Measurements from ENCODE around the gene SHISA5. TPM values are rescaled to one million over a fixed set of nuclear protein-coding genes. Genes with fewer than 3 reads are reported as not detected.

The SHISA5 gene
- total RNA-seq, 1 experiment from 2014 or later: 104 TPM

DNA sequence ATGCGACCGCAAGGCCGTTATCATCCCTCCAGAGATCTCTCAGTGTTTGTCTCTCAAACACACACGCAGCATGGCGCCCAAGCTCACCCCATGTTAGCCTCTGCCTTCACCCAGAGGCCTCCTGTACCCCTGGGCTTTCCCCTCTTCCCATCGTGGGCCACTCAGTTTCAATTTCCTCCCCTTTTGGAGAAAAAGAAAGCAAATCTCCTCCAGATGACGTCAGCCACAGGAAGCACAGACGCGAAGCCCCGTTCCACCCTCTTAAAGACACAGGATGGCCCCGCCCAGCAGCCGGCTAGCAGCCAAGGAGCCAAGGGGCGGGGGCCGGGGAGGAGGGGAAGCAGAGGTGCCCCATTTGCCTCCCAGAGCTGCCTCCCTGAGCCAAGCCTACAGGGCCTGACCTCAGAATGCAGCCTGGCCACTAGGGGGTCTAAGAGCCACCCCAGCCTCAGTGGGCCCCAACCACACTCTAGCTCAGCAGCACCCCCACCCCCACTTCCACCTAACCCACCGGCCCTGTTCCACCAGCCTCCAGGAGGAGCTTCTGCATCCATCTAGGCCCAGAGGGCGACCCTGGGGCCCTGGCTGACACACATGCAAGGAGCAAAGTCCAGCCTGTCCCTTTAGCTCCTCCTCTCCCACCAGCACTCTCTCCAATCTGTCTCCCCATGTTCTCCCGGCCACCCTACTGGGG lies 30.9 kb downstream of the SHISA5 start:
- DNase-seq (ENCODE audit: low read depth, low spot score): peak; percentile 77
- H3K4me1 ChIP-seq (ENCODE audit: control insufficient read depth in 1 of 2, insufficient read depth in 2 of 2, low read length in 2 of 2): peaks cover 20 to 32% of the 10 kb centered on the region in 2 experiments; a peak in 3 of 4 replicates
- H2AFZ ChIP-seq (ENCODE audit: low read depth, low read length, poor library complexity, severe bottlenecking): peak overlapping the region; percentile 19
- POLR2A ChIA-PET: interaction anchor here (0.9 to 1.8 kb wide), 5 partner anchors 15 to 88 kb away, joined by 3 to 10 read pairs (median 4); partner anchors contain the start of genes ATRIP and PFKFB4
- H3K9me3 ChIP-seq (ENCODE audit: control insufficient read depth in 1 of 2, insufficient read depth in 1 of 2, low read depth in 1 of 2, low read length in 2 of 2): no peaks in the 10 kb centered on the region
- H3K36me3 ChIP-seq (ENCODE audit: control insufficient read depth in 1 of 2, insufficient read depth in 2 of 2, low read length in 2 of 2): no peaks in the 10 kb centered on the region
- peak overlapping the region; percentile 75 for H3K9ac ChIP-seq (ENCODE audit: low read length)
- H3K4me3 ChIP-seq (replicated peaks in 1 of 2; ENCODE audit: low read depth in 1 of 2, low read length in 2 of 2): peak overlapping the region; percentile 65 to 91
- intact Hi-C loops (cut with micrococcal nuclease): loop anchor here (2.0 kb wide), 2 partner anchors 34 to 76 kb away; no protein-coding TSS in a partner anchor
- RAD21 ChIA-PET (ENCODE audit: low non-redundant PET in 1 of 2, low total read pairs in 2 of 2, uncharacterized antibody in 2 of 2, unreplicated experiment in 2 of 2): interaction anchor here in 1 of 2 experiments (1.0 to 1.1 kb wide), 2 partner anchors 32 to 84 kb away, joined by 3 read pairs; partner anchors contain the start of gene PFKFB4
- H3K4me2 ChIP-seq (ENCODE audit: low read length): peak overlapping the region; percentile 79
- H3K27ac ChIP-seq (ENCODE audit: low read depth, low read length): peak overlapping the region; percentile 73
- ATAC-seq: peak; percentile 89
- no TSS peak for BruUV-seq (replicated peaks)
- TF ChIP-seq FOSL1 (IDR thresholded peaks at IDR 0.05; ENCODE audit: low read depth): no peak
- TF ChIP-seq EZH2phosphoT487 (IDR thresholded peaks at IDR 0.05; ENCODE audit: borderline replicate concordance): no peak
- TF ChIP-seq, protein P1, sequence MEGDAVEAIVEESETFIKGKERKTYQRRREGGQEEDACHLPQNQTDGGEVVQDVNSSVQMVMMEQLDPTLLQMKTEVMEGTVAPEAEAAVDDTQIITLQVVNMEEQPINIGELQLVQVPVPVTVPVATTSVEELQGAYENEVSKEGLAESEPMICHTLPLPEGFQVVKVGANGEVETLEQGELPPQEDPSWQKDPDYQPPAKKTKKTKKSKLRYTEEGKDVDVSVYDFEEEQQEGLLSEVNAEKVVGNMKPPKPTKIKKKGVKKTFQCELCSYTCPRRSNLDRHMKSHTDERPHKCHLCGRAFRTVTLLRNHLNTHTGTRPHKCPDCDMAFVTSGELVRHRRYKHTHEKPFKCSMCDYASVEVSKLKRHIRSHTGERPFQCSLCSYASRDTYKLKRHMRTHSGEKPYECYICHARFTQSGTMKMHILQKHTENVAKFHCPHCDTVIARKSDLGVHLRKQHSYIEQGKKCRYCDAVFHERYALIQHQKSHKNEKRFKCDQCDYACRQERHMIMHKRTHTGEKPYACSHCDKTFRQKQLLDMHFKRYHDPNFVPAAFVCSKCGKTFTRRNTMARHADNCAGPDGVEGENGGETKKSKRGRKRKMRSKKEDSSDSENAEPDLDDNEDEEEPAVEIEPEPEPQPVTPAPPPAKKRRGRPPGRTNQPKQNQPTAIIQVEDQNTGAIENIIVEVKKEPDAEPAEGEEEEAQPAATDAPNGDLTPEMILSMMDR (IDR thresholded peaks at IDR 0.05 in 2 of 3, conservative IDR thresholded peaks at IDR 0.05 in 1 of 3; ENCODE audit: borderline replicate concordance in 1 of 3, insufficient read depth in 1 of 3, low read depth in 2 of 3, low read length in 2 of 3): peak in 2 of 3 experiments; percentile 32 to 54; a peak in 2 of 6 replicates
- no peak for TF ChIP-seq ZNF274 (IDR thresholded peaks at IDR 0.05; ENCODE audit: low read depth, low read length)
- peak; percentile 71 for TF ChIP-seq POLR2A (IDR thresholded peaks at IDR 0.05; ENCODE audit: borderline replicate concordance, extremely low read depth, insufficient read depth, insufficient read length)
- TF ChIP-seq YY1 (IDR thresholded peaks at IDR 0.05; ENCODE audit: extremely low read depth, insufficient replicate concordance, low read depth, low read length): peak; percentile 43
- TF ChIP-seq, protein P2, sequence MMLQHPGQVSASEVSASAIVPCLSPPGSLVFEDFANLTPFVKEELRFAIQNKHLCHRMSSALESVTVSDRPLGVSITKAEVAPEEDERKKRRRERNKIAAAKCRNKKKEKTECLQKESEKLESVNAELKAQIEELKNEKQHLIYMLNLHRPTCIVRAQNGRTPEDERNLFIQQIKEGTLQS (IDR thresholded peaks at IDR 0.05): no peak
- TF ChIP-seq ZFX (IDR thresholded peaks at IDR 0.05): peak; percentile 32; the same call in 1 of the 2 replicates
- TF ChIP-seq POLR2AphosphoS5 (IDR thresholded peaks at IDR 0.05; ENCODE audit: low read depth, low read length): peak; percentile 71
- peaks cover 39% of the 10 kb centered on the region for H3K79me2 ChIP-seq (ENCODE audit: insufficient read depth, low read length)
- H3K9me2 ChIP-seq (ENCODE audit: insufficient read depth): no peaks in the 10 kb centered on the region
- H3K27me3 ChIP-seq (ENCODE audit: insufficient read depth, low read length): no peaks in the 10 kb centered on the region
- CTCF ChIA-PET: interaction anchor here (0.6 to 2.2 kb wide), 11 partner anchors 8 to 162 kb away, joined by 3 to 7 read pairs (median 4); partner anchors contain the start of genes PFKFB4 and SLC26A6
- H4K20me1 ChIP-seq (ENCODE audit: insufficient read depth): no peaks in the 10 kb centered on the region
